Stimulated activated CD4-positive, alpha-beta T cell treated with anti-CD3 and anti-CD28 coated beads, Interleukin-2, amount 100 ng/mL, for 48 hours (primary cell): ENCODE results near the gene ZSWIM7.
A peak's percentile ranks its signal among the peaks of the same experiment; 100 is the strongest.
"Not testable (repeated sequence)": the region's sequence is repeated elsewhere in the genome, so short reads cannot be mapped to it uniquely, and the experiment has no call there.

Experiments used
- DNase-seq, 2 donors: peaks; one replicate each; pipeline ENCODE4 v3.0.0-alpha.2; 2020

The ZSWIM7 gene

GRCh38 chr17:15955793-15956541 lies 43.5 kb downstream of the ZSWIM7 start:
- DNase-seq, result no peak

- no peak for DNase-seq
Measured at GRCh38 chr17:15954222-15954621, 45.3 kb downstream of the ZSWIM7 start.

GRCh38 chr17:15952916-15953790 lies 46.4 kb downstream of the ZSWIM7 start:
- DNase-seq, result no peak

DNA sequence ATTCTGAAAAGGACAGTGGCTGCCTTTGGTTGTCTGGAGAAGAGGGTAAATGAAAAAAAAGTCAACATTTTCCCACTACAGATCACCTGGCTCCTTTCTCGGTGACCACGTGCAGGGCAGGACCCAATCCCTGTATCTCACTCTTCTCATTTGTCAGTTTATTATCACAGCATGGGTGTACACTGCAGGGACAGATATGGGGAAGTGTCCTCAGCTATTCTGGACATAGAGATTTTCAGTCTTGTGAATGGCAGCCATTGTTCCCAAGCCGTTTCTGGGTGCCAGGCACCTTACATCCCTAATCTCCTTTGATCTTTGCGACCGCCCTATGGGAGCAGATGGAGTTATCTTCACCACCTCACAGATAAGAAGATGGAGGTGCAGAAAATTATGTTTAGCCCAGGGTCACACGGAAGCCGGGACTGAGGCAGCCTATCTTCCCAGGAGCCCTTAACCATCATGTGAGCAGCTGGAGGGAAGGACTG lies 47.4 kb downstream of the ZSWIM7 start:
- DNase-seq, result no peak

DNA sequence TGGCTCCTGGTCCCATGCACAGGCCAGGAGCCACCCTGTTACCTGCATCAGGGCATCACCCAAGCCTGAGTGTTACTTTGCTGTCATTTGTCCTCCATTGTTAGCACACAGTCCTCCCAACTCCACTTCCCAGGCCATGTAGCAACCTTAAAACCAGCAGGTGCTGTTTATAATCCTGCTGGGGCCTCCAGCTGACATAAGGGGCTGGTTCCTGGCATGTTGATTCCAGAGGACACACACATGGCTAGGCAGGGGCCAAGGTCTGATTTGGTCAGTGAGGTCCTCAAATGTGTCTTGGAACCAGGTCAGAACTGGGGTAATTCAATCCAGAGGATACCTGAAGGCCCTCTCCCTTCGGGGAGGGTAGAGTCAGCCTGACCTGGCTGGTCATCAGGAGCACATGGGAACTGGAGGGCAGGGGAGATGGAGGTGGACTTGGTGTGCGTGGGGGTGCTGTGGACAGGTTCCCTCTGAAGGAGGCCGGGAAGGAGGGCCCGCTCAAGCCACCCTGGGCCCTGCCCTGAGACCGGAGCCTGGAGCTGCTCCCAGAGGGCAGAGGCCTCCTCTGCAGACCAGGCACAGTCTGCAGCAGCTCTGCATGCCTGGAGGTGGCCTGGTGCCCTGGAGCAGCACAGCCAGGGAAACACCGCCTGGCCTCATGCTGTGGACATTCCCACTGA lies 48.0 kb downstream of the ZSWIM7 start:
- DNase-seq, result no peak

DNA sequence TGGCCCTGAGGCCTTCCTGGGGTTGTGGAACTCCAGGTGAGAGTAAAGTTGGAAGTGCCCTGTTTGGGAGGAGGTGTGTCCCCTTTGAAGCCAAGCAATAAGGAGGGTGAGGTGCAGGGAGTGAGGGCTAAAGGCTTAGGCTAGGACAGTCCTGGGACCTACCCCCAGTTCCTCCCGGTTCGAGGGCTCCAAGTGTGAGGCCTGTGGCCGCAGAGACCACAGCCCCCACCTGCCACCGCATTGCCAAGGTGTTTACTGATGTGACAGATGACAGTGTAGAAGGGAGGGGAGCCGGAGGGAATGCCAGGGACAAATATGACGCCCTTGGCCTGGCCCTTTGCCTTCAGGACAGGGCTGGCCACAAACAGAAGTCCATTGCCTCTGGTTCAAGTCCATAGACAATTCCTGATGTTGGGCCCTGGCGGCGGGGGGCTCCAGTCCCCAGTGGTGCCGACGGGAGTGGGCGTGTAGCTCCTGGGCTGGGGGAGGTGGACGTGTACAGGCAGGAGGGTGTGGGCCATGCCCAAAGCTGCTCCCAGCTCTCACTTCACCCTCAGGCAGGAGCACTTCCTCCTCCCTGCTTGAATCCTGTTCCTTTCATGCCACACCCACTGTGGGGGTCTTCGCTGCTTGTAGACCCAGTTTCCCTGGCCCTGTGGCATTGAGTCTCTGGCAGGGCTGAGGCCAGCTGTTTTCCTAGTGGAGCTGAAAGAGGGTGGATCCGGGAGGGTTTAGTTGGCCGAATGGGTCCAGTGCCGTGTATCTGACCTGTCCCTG lies 51.3 kb downstream of the ZSWIM7 start:
- DNase-seq, result no peak

- no peak for DNase-seq
Measured at GRCh38 chr17:15947271-15947670, 52.2 kb downstream of the ZSWIM7 start.

- DNase-seq, result no peak
Measured at GRCh38 chr17:15946611-15947120, 52.8 kb downstream of the ZSWIM7 start.

GRCh38 chr17:15945527-15946191 lies 53.8 kb downstream of the ZSWIM7 start:
- DNase-seq, result no peak

GRCh38 chr17:15944759-15945526 lies 54.6 kb downstream of the ZSWIM7 start, which contains the start of gene ADORA2B:
Gene ADORA2B (plus strand): TSS chr17:15945130. CDS start chr17:15945249, 119 bp downstream.
- peak; percentile 39 to 52 for DNase-seq

GRCh38 chr17:15943971-15944758 lies 55.3 kb downstream of the ZSWIM7 start:
- DNase-seq, result no peak

DNA sequence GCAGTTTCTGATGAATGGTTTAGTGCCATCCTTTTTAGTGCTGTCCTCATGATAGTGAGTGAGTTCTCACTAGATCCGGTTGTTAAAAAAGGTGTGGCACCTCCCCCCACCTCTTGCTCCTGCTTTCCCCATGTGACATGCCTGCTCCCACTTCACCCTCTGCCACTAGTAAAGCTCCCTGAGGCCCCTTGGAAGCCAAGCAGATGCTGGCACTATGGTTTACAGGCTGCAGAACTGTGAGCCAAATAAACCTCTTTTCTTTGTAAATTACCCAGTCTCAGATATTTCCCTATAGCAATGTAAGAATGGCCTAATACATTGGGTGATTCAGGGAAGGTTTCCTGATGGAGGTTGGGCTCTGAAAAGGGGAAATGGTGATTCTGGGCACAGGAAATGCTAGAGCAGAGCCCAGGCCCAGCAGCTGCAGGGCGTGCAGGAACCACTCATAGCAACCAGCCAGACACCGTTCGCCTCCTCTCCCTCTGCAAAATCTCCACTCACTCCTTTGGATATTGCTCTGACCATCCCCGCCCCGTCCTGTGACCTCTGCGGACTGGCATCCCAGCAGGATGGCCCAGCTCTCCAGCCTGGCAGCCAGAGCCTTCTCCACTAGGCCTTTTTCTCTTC lies 57.2 kb downstream of the ZSWIM7 start:
- DNase-seq, result no peak

DNA sequence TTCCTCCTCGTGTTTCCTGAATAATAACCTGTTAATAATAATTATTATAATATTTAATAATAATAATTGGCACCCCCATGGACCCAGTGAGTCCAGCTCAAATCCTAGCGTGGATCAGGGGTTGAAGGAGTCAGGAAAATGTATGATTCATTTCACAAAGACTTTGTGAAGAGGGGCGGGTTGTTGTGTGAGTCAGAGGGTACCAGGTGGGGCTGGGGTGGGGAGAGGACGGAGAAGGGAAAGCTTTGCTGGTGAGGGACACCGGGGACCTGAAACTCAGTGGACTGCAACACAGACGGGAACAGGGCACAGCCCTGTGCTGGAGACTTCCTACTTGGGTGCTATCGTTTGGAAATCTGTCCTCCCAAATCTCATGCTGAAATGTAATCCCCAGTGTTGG lies 57.7 kb downstream of the ZSWIM7 start:
- no peak for DNase-seq

DNA sequence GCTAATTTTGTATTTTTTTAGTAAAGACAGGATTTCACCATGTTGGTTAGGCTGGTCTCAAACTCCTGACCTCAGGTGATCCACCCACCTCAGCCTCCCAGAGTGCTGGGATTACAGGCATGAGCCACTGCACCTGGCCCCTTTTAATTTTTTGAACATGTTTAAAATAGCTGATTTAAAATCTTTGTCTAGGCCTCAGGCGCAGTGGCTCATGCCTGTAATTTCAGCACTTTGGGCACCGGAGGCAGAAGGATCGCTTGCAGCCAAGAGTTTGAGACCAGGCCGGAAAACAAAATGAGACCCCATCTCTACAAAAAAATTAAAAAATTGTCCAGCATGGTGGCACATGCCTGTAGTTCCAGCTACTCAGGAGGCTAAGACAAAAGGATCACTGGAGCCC lies 63.0 kb downstream of the ZSWIM7 start:
- not testable (repeated sequence) for DNase-seq

DNA sequence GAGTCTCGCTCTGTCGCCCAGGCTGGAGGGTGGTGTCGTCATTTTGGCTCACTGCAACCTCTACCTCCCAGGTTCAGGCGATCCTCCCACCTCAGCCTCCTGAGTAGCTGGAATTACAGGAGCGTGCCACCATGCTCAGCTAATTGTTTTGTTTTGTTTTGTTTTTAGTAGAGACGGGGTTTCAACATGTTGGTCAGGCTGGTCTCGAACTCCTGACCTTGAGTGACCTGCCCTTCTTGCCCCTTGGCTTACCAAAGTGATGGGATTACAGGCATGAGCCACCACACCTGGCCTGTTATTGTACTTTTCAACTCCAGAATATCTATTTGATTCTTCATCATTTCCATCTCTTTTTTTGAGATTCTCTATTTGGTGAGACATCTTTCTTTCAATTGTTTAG lies 63.6 kb downstream of the ZSWIM7 start:
- no peak for DNase-seq

DNA sequence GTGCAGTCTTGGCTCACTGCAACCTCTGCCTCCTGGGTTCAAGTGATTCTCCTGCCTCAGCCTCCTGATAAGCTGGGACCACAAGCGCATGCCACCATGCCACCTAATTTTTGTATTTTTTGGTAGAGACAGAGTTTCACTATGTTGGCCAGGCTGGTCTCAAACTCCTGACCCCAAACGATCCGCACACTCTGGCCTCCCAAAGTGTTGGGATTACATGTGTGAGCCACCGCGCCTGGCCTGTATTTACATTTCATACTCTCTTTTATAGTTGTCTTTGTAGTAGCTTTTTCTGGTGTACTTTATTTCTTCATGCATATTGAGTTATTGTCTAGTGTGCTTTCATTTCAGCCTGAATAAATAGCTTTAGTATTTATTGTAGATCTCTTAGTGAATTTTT lies 64.6 kb downstream of the ZSWIM7 start:
- no peak for DNase-seq

DNA sequence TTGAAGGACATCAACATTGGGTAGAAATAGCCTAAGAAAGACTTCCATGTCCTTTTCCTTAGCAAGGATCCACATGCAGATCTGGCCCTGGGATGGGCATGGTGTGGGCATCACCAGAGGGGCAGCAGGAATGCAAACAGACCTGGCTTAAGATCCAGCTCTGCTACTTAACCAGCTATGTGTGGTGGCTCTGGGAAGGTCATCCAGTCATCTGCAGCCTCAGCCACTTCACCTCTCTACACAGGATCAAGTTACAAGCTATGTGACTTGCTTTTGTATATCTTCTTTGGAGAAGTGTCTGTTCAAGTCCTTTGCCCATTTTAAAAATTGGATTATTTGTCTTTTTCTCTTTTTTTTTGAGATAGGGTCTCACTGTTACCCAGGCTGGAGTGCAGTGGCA lies 68.1 kb downstream of the ZSWIM7 start:
- no peak for DNase-seq

DNA sequence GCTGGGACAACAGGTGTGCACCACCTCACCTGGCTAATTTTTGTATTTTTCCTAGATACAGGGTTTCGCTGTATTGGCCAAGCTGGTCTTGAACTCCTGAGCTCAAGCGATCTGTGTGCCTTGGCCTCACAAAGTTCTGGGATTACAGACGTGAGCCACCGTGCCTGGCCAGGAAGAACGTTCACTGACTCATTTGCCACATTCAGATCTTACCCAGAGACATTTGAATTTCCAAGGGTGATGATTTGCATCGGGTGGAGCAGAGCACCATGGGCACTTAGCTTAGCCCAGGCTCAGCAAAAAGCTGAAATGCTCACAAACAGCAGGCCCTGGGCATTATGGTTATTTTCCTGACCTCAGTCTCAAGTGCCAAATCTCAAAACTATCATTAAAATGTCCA lies 69.1 kb downstream of the ZSWIM7 start:
- no peak for DNase-seq

GRCh38 chr17:15929941-15930340 lies 69.6 kb downstream of the ZSWIM7 start:
- no peak for DNase-seq
